PC-3 (cell line): ENCODE data around the gene SCMH1. TPM values are rescaled to one million over a fixed set of nuclear protein-coding genes. Genes with fewer than 3 reads are reported as not detected.

Experiments
- ATAC-seq: fragments of 200-7000 bp; cut with Tn5 transposase; 2 replicates; pipeline ENCODE4 v1.9.1; 2020; ENCODE audit warnings: mild to moderate bottlenecking, moderate library complexity
- BruUV-seq: library from RNA; stranded (reverse); fragments of 400-500 nt; replicated peaks from 2 replicates; lab custom pipeline; 2021; lab: Mats Ljungman, UMichigan
- CTCF ChIA-PET: fragments of 300-600 bp; sonication (Branson Sonifier 250); formaldehyde crosslinking; loops from one replicate; lab custom pipeline; 2022; ENCODE audit warnings: antibody characterized with exemption; lab: Charles Lee
- POLR2A ChIA-PET: fragments of 300-600 bp; sonication (Branson Sonifier 250); formaldehyde crosslinking; loops from one replicate; lab custom pipeline; 2022; ENCODE audit warnings: antibody characterized with exemption; ENCODE audit not compliant: unreplicated experiment; lab: Charles Lee
- DNase-seq: peaks from one replicate; pipeline ENCODE4 v3.0.0-alpha.2; 2015
- H2AFZ ChIP-seq: fragments of 300-600 bp; sonication (generic); 2 replicates; pipeline ENCODE4 v1.6.0; 2016; ENCODE audit warnings: antibody characterized with exemption, low read length
- H3F3A ChIP-seq: fragments of 300-600 bp; sonication (generic); one replicate; pipeline ENCODE4 v1.6.0; 2017; ENCODE audit warnings: antibody characterized with exemption, low read length, control low read depth, mild to moderate bottlenecking; ENCODE audit not compliant: unreplicated experiment
- H3K27ac ChIP-seq: fragments of 300-600 bp; sonication (generic); 2 replicates; pipeline ENCODE4 v1.5.1; 2016; ENCODE audit warnings: mild to moderate bottlenecking, low read length
- H3K27me3 ChIP-seq: fragments of 300-600 bp; sonication (generic); 2 replicates; pipeline ENCODE4 v1.6.1; 2016; ENCODE audit warnings: low read length, mixed read lengths
- H3K36me3 ChIP-seq: fragments of 300-600 bp; sonication (generic); 2 replicates; pipeline ENCODE4 v1.6.1; 2016; ENCODE audit warnings: low read depth, mixed run types, low read length, mixed read lengths
- H3K4me1 ChIP-seq: fragments of 300-600 bp; sonication (generic); 2 replicates; pipeline ENCODE4 v1.5.1; 2016; ENCODE audit warnings: low read length; ENCODE audit not compliant: insufficient read depth
- H3K4me2 ChIP-seq: fragments of 300-600 bp; sonication (generic); 2 replicates; pipeline ENCODE4 v1.6.0; 2016; ENCODE audit warnings: low read length
- H3K4me3 ChIP-seq: fragments of 300-600 bp; sonication (generic); 2 replicates; pipeline ENCODE4 v1.5.1; 2016; ENCODE audit warnings: mild to moderate bottlenecking, low read length, mixed read lengths
- H3K79me2 ChIP-seq: fragments of 300-600 bp; sonication (generic); 2 replicates; pipeline ENCODE4 v1.6.1; 2017; ENCODE audit warnings: low read length, mixed read lengths
- H3K9ac ChIP-seq: fragments of 300-600 bp; sonication (generic); 2 replicates; pipeline ENCODE4 v1.6.0; 2016; ENCODE audit warnings: mild to moderate bottlenecking, low read length
- H3K9me2 ChIP-seq: fragments of 300-600 bp; sonication (generic); replicated peaks from 2 replicates; pipeline ENCODE4 v1.6.1; 2016; ENCODE audit warnings: mixed run types, low read length, mixed read lengths
- H3K9me3 ChIP-seq: fragments of 300-600 bp; sonication (generic); 2 replicates; pipeline ENCODE4 v1.6.1; 2016; ENCODE audit warnings: low read length, mixed read lengths
- H4K20me1 ChIP-seq: fragments of 300-600 bp; sonication (generic); 2 replicates; pipeline ENCODE4 v1.6.1; 2016; ENCODE audit warnings: low read length, mixed read lengths
- CTCF ChIP-seq: fragments of 300-600 bp; sonication (generic); conservative IDR thresholded peaks from 2 replicates; pipeline ENCODE4 v1.5.1; 2017; ENCODE audit warnings: antibody characterized with exemption, low read depth, mild to moderate bottlenecking, low read length
- EZH2 ChIP-seq: fragments of 300-600 bp; sonication (generic); IDR thresholded peaks from one replicate; pipeline ENCODE4 v1.6.1; 2017; ENCODE audit warnings: antibody characterized with exemption, mild to moderate bottlenecking, low read length; ENCODE audit not compliant: unreplicated experiment
- EZH2phosphoT487 ChIP-seq: fragments of 300-600 bp; sonication (generic); IDR thresholded peaks from 2 replicates; pipeline ENCODE4 v1.6.1; 2018; ENCODE audit warnings: mild to moderate bottlenecking, antibody characterized with exemption, low read length, borderline replicate concordance
- intact Hi-C: fragments of 100-400 bp; cut with micrococcal nuclease; formaldehyde crosslinking; loops from 2 replicates; pipeline ENCODE4 v1.9.0; 2023
- total RNA-seq: library from RNA; depleted of rRNA; stranded (reverse); fragments of >200 nt; gene quantifications from 2 replicates; pipeline ENCODE4 v1.2.3, GENCODE V29; 2014

The SCMH1 gene
- total RNA-seq, 1 experiment from 2014 or later: 33.6 TPM

GRCh38 chr1:41286992-41287391 lies 44.9 kb upstream of the SCMH1 start:
- Histone ChIP-seq H3K36me3 (no peaks in the 10 kb centered on the region), H3K27ac (no peak overlapping the region), H3F3A (no peaks in the 10 kb centered on the region), H3K27me3 (peaks cover 41% of the 10 kb centered on the region), H3K9ac (no peak overlapping the region), H3K4me3 (no peak overlapping the region), H3K9me2 (no peaks in the 10 kb centered on the region), H3K4me2 (no peak overlapping the region), H3K4me1 (no peaks in the 10 kb centered on the region), H4K20me1 (no peaks in the 10 kb centered on the region), H3K79me2 (no peaks in the 10 kb centered on the region), H3K9me3 (no peaks in the 10 kb centered on the region), H2AFZ (no peak overlapping the region)
- TF ChIP-seq EZH2phosphoT487: no peak
- no peak for TF ChIP-seq EZH2
- TF ChIP-seq CTCF: no peak
- CTCF ChIA-PET: no interaction called here
- no peak for ATAC-seq
- DNase-seq: no peak
- intact Hi-C loops: no loop called here
- no TSS peak for BruUV-seq
- POLR2A ChIA-PET: no interaction called here

DNA sequence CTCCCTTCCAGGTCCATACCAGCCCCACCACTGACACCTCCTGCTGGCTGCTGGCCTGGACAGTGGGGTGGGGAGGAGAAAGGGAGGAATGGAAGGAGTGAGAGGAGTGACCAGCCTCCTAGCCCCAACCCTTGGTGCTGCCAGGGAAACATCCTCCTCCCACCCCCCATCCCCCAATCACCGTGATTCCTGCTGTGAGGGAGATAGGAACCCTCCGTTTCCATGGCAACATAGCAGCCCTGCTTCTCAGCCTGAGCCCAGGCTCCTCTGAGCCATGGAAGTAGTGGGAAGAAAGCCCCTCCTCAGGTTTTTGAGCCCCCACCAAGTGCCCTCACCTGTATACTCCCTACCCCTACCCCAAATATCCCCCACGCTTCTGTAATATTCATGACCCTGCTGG lies 44.4 kb upstream of the SCMH1 start:
- Histone ChIP-seq H3K4me2 (no peak overlapping the region), H3K4me3 (no peak overlapping the region), H3K9me2 (no peaks in the 10 kb centered on the region), H4K20me1 (no peaks in the 10 kb centered on the region), H3K4me1 (no peaks in the 10 kb centered on the region), H3K27me3 (peaks cover 38% of the 10 kb centered on the region), H2AFZ (no peak overlapping the region), H3F3A (no peaks in the 10 kb centered on the region), H3K27ac (no peak overlapping the region), H3K9me3 (no peaks in the 10 kb centered on the region), H3K9ac (no peak overlapping the region), H3K79me2 (no peaks in the 10 kb centered on the region), H3K36me3 (no peaks in the 10 kb centered on the region)
- intact Hi-C loops: no loop called here
- DNase-seq (no peak), ATAC-seq (no peak)
- no TSS peak for BruUV-seq
- CTCF ChIA-PET: no interaction called here
- POLR2A ChIA-PET: no interaction called here
- TF ChIP-seq EZH2: no peak
- TF ChIP-seq EZH2phosphoT487: no peak
- no peak for TF ChIP-seq CTCF

- no peak overlapping the region for H2AFZ ChIP-seq
- H3K9me2 ChIP-seq: no peaks in the 10 kb centered on the region
- H3K9ac ChIP-seq: no peak overlapping the region
- DNase-seq: no peak
- H4K20me1 ChIP-seq: no peaks in the 10 kb centered on the region
- no peak overlapping the region for H3K27ac ChIP-seq
- H3K79me2 ChIP-seq: no peaks in the 10 kb centered on the region
- H3K4me1 ChIP-seq: no peaks in the 10 kb centered on the region
- CTCF ChIA-PET: no interaction called here
- H3K4me2 ChIP-seq: no peak overlapping the region
- POLR2A ChIA-PET: no interaction called here
- no peaks in the 10 kb centered on the region for H3K36me3 ChIP-seq
- intact Hi-C loops: no loop called here
- no peaks in the 10 kb centered on the region for H3F3A ChIP-seq
- ATAC-seq: no peak
- no peak overlapping the region for H3K4me3 ChIP-seq
- no peak for TF ChIP-seq EZH2phosphoT487
- no peak for TF ChIP-seq CTCF
- TF ChIP-seq EZH2: no peak
- H3K27me3 ChIP-seq: peaks cover 31% of the 10 kb centered on the region
- no TSS peak for BruUV-seq
- H3K9me3 ChIP-seq: no peaks in the 10 kb centered on the region
These were observed 43.7 kb upstream of the SCMH1 start for GRCh38 chr1:41285818-41286217.
